ENCODE results near the gene TSC22D2. TPM values are rescaled to one million over a fixed set of nuclear protein-coding genes. Genes with fewer than 3 reads are reported as not detected.

TSC22D2 gene
- total RNA-seq, 2 donors from 2014 or later, result 22.4 to 28.3 TPM

- no peak for ATAC-seq
- no peak for DNase-seq
- intact Hi-C loops (cut with DNase I, micrococcal nuclease), result no loop called here
Measured at GRCh38 chr3:150429767-150430671, 21.9 kb downstream of the TSC22D2 start.

DNA sequence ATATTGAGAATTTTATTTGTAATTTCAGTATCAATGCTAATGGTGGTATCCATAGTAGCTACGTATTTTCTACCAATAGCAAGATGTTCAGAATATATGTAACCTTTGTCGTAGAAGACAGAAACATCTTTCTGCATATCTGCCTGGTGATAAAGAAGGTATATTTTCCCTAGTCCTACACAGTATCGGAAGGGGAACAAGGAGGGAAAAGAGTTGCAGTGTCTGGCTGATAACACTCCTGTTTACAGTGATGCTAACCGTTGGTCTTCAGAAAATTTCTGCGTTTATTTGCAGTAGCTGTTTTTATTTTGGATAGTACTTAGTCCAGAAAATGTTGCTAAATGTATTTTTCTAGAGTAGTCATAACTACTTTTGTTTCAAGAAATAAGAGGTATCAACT lies 25.2 kb downstream of the TSC22D2 start:
- intact Hi-C loops (cut with DNase I, micrococcal nuclease), result no loop called here
- no peak for DNase-seq
- ATAC-seq, result no peak

DNA sequence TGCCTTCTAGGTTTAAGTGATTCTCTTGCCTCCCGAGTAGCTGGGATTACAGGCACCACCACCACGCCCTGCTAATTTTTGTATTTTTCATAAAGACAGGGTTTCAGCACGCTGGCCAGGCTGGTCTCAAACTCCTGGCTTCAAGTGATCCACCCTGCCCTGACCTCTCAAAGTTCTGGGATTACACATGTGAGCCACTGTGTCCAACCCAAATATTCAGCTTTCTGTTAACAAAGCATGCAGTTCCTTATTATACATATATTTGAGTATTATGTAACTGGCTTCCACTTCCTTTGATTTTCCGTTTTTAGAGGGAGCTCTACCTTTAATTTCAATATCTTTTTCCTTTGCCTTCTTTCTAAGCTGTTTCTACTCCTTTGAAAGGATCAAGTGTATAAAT lies 26.1 kb downstream of the TSC22D2 start:
- DNase-seq, result no peak
- intact Hi-C loops (cut with DNase I, micrococcal nuclease), result no loop called here
- ATAC-seq, result no peak

GRCh38 chr3:150436161-150436560 lies 28.1 kb downstream of the TSC22D2 start:
- intact Hi-C loops (cut with DNase I, micrococcal nuclease), result no loop called here
- ATAC-seq, result no peak
- no peak for DNase-seq

- no peak for DNase-seq
- ATAC-seq, result no peak
- intact Hi-C loops (cut with DNase I, micrococcal nuclease), result no loop called here
Measured at GRCh38 chr3:150439657-150440056, 31.6 kb downstream of the TSC22D2 start.

GRCh38 chr3:150443331-150443741 lies 35.2 kb downstream of the TSC22D2 start:
- intact Hi-C loops (cut with DNase I, micrococcal nuclease), result no loop called here
- DNase-seq (no peak), ATAC-seq (no peak)

DNA sequence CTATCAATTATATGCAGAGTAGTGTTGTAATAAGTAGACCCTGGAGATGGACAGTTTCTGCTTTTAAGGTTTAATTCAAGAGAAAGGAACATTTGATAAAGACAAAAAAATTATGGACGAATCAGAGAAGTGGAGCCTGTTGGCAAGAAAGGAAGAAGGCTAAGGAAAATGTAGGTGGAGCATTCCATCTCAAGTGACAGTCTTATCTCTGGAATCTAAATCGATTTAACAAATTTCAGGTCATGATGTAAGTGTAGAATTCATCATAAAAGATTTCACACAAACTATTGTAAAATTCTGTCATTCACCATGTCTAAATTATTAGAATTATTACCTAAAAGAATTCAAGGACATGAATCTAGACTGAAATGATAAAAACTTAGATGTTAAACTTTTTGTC lies 36.3 kb downstream of the TSC22D2 start:
- DNase-seq (no peak), ATAC-seq (no peak)
- intact Hi-C loops (cut with DNase I, micrococcal nuclease), result no loop called here

DNA sequence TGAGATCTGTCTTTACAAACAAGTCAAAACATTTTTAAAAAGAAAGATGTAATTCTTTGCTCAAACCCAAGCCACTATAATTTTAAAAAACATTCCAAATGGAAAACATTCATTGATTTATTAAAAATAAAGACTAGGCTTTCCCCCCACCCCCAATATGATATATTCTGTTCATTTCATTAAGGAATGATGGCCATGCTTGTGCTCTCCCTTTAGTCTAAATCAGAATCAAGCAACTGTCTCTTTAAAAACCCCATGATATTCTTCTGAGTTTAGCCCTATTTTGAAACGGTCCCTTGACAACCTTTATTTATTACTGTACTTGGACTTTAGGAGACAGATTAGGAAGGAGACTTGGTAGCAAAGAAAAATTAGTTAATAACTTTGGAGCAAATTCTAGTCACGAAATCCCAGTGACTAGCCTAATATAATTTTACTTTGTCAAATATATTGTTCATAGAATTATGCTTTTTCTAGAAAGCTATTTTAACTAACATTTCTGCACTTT lies 38.4 kb downstream of the TSC22D2 start:
- DNase-seq, result no peak
- ATAC-seq, result no peak
- intact Hi-C loops (cut with DNase I, micrococcal nuclease), result no loop called here

- intact Hi-C loops (cut with DNase I, micrococcal nuclease), result no loop called here
- DNase-seq (no peak), ATAC-seq (no peak)
Measured at GRCh38 chr3:150447084-150447483, 39.0 kb downstream of the TSC22D2 start.

DNA sequence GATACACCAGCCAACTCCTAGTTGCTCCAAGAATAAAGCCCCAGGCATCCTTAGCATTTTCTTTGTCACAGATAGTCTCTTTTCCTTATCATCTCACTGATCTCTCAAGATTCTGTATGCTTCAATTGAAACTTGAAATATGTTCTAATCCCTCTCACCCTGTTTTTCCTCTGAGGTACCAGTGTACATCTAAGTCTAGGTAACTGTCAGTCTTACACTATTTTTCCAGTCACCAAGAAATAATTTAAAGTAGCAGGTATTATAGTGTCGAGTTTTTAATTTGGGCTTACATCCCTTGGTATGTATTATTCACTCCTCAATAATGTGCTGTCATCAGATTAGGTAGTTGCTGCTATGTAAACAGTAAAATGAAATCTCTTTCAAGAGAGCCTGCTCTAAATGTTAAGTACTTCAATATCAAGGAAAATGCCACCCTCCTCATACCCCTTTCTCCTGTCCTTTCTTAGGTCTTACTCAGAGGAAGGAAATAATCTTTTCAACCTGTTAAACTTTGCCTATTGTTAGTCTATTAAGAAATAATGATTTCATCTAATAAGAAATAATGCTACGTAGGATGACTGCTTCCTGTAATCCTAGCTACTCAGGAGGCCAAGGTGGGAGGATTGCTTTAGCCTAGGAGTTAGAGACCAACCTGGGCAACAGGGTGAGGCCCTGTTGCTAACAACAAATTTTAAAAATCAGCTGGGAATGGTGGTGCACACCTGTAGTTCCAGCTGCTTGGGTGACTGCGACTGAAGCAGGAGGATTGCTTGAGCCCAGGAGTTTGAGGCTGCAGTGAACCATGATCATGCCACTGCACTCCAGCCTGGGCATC lies 39.8 kb downstream of the TSC22D2 start:
- intact Hi-C loops (cut with DNase I, micrococcal nuclease), result no loop called here
- no peak for DNase-seq
- ATAC-seq, result no peak

DNA sequence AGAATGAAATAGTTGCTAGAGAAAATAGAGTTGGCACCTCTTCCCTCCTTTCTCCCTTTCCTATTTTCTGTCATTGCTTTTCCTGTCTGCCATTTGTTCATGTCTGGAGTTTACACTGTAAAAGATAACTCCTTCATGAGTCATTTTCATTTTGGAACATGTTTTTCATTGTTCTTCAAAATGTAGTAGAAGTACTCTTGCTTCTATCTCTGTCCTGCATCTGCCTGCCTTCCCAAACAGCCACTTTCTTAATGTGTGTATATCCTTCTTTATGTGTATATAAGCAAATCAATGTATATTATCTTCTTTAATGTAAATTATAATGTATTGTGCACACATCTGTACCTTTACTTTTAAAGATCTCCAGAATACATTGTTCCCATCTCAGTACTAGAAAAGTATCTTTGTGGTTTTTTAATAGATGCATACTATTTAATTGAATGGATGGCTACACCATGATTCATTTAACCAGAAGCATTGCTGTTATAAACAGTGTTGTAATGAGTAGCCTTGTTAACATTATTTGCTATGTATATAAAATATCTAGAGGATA lies 41.1 kb downstream of the TSC22D2 start:
- no peak for ATAC-seq
- intact Hi-C loops (cut with DNase I, micrococcal nuclease), result no loop called here
- DNase-seq, result no peak

DNA sequence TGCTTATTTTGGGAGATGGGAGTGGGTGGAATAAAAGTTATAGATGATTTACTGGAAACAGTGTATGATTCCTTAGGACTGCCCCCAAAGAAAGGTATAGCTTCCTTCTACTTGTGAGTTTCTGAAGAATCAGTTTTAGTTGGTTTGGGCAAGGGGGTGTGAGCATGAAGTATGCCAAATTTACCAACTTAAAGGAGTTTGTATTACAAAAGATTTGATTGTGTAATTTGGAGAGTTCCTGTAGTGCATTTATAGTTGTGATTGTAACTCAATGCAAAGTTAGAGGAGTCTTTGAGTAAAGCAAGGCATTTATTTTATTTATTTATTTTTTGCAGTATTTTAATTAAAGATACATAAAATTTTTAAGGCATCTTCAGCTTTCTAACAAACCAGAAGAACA lies 42.8 kb downstream of the TSC22D2 start:
- intact Hi-C loops (cut with DNase I, micrococcal nuclease), result no loop called here
- no peak for ATAC-seq
- DNase-seq, result no peak

GRCh38 chr3:150451329-150452048 lies 43.4 kb downstream of the TSC22D2 start:
- DNase-seq (no peak), ATAC-seq (no peak)
- intact Hi-C loops (cut with DNase I, micrococcal nuclease), result no loop called here

GRCh38 chr3:150453353-150453752 lies 45.3 kb downstream of the TSC22D2 start:
- DNase-seq (no peak), ATAC-seq (peak; percentile 51)
- intact Hi-C loops (cut with DNase I, micrococcal nuclease), result no loop called here

DNA sequence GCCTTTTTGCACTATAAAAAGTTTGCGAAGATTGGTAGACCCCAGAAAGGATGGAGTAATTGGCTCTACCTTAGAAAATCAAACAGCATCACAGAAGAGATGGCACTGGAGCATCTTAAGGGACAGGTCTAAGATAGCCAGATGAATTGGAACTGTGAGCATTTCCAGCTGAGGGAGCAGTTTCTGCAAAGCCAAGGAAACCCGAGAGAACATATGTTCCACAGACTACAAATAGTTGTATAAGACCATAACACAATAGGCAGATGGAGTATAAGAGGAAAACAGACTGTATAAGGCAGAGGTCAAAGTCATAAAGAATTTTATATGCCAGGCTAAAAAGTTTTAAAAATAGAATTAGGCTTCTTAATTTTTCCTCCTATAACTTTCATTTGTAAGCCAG lies 46.0 kb downstream of the TSC22D2 start:
- ATAC-seq, result peak; percentile 87
- no peak for DNase-seq
- intact Hi-C loops (cut with DNase I, micrococcal nuclease), result no loop called here

DNA sequence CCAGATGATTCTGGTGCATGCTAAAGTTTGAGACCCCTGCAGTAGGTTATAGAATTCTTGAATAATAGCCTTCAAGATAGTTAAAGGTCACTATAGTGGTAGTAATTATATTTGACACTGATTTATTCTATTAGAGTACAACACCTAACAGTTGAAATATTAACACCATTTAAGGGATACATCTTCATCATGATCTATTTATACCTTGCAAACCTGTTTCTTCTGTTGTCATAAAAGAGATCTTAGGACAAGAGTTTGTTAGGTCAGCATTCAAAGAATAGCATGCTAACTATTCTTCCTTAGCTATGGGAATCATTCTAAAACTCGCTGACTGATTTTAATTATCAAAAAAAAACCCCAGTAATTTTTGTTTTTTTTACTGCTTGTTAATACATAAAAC lies 46.5 kb downstream of the TSC22D2 start:
- ATAC-seq (no peak), DNase-seq (no peak)
- intact Hi-C loops (cut with DNase I, micrococcal nuclease), result no loop called here

- intact Hi-C loops (cut with DNase I, micrococcal nuclease), result no loop called here
- DNase-seq, result no peak
- ATAC-seq, result no peak
Measured at GRCh38 chr3:150455341-150455740, 47.2 kb downstream of the TSC22D2 start.

DNA sequence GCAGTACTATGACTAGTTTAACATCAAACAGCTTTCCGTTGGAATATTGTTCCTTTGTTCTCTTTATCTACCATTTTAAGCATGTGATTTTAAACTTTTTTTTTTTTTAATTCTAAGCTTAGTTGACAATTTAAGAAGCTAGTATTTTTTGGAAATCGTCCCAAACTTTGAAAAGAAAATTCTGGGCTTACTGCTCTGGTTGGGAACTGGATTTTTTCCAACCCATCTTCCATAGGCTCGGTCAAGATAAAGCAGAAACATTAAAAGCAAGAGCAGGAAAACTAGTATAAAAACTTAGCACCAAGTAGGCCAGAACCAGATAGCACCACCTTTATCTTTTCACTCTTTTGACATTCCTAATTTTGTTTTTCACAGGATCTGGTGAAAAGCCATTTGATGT lies 49.9 kb downstream of the TSC22D2 start:
- intact Hi-C loops (cut with DNase I, micrococcal nuclease), result no loop called here
- no peak for ATAC-seq
- no peak for DNase-seq

DNA sequence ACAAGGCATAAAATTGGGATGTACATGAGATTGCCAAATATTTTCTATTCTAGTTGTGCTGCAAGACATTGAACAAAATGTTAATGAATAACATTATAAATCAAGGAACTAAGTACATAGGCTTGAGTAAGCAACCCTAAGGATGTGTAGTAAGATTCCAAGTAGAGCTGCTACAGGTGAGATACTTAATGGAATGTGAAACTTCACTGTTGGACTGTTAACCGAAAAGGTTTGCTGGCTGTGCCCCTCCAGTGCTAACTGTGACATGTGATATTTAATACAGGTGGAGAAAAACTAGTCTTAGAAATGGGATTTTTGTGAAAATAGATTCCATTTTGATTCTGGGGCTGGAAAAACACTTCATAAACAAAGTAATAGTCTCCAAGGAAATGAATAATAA lies 52.4 kb downstream of the TSC22D2 start:
- DNase-seq, result no peak
- intact Hi-C loops (cut with DNase I, micrococcal nuclease), result no loop called here
- ATAC-seq, result no peak
